Measurements from ENCODE around the gene CNTN6. TPM values are rescaled to one million over a fixed set of nuclear protein-coding genes. Genes with fewer than 3 reads are reported as not detected.

Gene CNTN6
- total and polyA plus RNA-seq, 2 experiments from 2014 or later: 0.21 TPM; not detected in 1

GRCh38 chr3:1346386-1346785 lies 253.6 kb downstream of the CNTN6 start:
- H3K27me3 ChIP-seq: no peaks in the 10 kb centered on the region
- no peaks in the 10 kb centered on the region for H3K36me3 ChIP-seq
- H3K4me1 ChIP-seq (ENCODE audit: low read depth): no peaks in the 10 kb centered on the region
- H3K4me3 ChIP-seq: no peak overlapping the region
- no peaks in the 10 kb centered on the region for H3K9me3 ChIP-seq (ENCODE audit: low read depth)
- no peak overlapping the region for H3K27ac ChIP-seq
- TF ChIP-seq CTCF (IDR thresholded peaks at IDR 0.05; ENCODE audit: low read depth, low read length): no peak
- no peak for DNase-seq (ENCODE audit: low read depth in 1 of 2, low spot score in 1 of 2)

DNA sequence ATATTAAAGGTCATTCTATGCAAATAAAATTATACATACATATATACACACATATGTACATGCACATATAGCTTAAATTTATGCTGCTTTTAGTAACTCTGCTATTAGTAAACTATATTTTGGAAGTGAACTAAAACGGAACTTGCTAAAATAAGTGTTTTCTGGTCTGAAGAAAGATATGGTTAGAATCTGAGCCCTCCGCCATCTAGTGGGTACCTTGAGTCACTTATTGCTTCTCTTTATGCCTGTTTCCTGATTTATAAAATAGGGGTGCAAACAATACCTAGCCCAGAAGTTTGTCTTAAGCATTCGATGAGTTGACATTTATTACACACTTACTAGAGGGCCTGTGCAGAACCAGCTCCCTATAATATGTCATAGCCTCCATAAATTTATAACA lies 255.7 kb downstream of the CNTN6 start:
- Histone ChIP-seq H3K4me3 (no peak overlapping the region), H3K4me1 (ENCODE audit: low read depth) (peaks cover 2% of the 10 kb centered on the region), H3K27me3 (no peaks in the 10 kb centered on the region), H3K27ac (no peak overlapping the region), H3K36me3 (no peaks in the 10 kb centered on the region), H3K9me3 (ENCODE audit: low read depth) (no peaks in the 10 kb centered on the region)
- DNase-seq (ENCODE audit: low read depth in 1 of 2, low spot score in 1 of 2): no peak
- TF ChIP-seq CTCF (IDR thresholded peaks at IDR 0.05; ENCODE audit: low read depth, low read length): no peak

DNA sequence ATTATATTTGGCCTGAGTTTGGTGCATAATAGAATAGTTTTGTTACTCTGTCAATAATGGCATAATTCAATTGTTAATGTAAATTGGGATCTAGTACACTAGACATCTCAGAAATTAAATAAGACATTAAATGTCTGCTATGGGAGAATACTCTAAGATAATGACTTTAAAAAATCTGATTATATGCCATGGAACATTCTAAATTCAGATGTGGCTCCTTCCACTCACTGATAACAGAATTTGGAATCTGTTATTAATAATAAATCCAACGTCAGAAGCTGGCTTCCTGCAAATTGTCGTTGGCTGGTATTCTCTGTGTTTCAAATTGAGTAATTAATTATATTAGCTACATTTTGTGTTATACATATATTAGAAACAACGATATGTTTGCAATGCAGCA lies 258.1 kb downstream of the CNTN6 start:
- no peak for DNase-seq (ENCODE audit: low read depth in 1 of 2, low spot score in 1 of 2)
- Histone ChIP-seq H3K4me3 (no peak overlapping the region), H3K27ac (no peak overlapping the region), H3K27me3 (no peaks in the 10 kb centered on the region), H3K4me1 (ENCODE audit: low read depth) (peaks cover 8% of the 10 kb centered on the region), H3K36me3 (no peaks in the 10 kb centered on the region), H3K9me3 (ENCODE audit: low read depth) (no peaks in the 10 kb centered on the region)
- no peak for TF ChIP-seq CTCF (IDR thresholded peaks at IDR 0.05; ENCODE audit: low read depth, low read length)

GRCh38 chr3:1355691-1356090 lies 262.9 kb downstream of the CNTN6 start:
- H3K4me1 ChIP-seq (ENCODE audit: low read depth): peaks cover 13% of the 10 kb centered on the region
- no peaks in the 10 kb centered on the region for H3K36me3 ChIP-seq
- no peak for TF ChIP-seq CTCF (IDR thresholded peaks at IDR 0.05; ENCODE audit: low read depth, low read length)
- H3K9me3 ChIP-seq (ENCODE audit: low read depth): no peaks in the 10 kb centered on the region
- H3K27me3 ChIP-seq: no peaks in the 10 kb centered on the region
- no peak for DNase-seq (ENCODE audit: low read depth in 1 of 2, low spot score in 1 of 2)
- H3K27ac ChIP-seq: no peak overlapping the region
- H3K4me3 ChIP-seq: no peak overlapping the region

GRCh38 chr3:1356101-1356500 lies 263.3 kb downstream of the CNTN6 start:
- Histone ChIP-seq H3K36me3 (no peaks in the 10 kb centered on the region), H3K27ac (no peak overlapping the region), H3K4me1 (ENCODE audit: low read depth) (peaks cover 13% of the 10 kb centered on the region), H3K9me3 (ENCODE audit: low read depth) (no peaks in the 10 kb centered on the region), H3K4me3 (no peak overlapping the region), H3K27me3 (no peaks in the 10 kb centered on the region)
- TF ChIP-seq CTCF (IDR thresholded peaks at IDR 0.05; ENCODE audit: low read depth, low read length): no peak
- DNase-seq (ENCODE audit: low read depth in 1 of 2, low spot score in 1 of 2): no peak

DNA sequence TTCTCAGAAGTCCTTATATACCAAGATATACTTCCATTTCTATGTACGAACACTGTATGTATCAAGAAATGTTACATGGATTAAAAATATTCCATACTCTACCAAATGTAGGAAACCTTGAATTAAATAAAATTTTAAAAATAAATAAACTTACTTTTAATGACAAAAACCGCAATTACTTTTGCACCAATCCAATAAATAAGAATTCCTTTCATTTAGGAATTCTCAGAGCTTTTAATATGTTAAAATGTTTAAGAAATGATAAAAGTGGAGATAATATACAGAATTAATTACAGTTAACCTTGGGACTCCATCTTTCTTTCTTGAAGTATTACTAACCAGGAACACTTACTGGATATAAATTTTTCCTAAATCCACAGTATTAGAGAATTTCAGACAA lies 272.7 kb downstream of the CNTN6 start:
- no peaks in the 10 kb centered on the region for H3K27me3 ChIP-seq
- no peak overlapping the region for H3K4me3 ChIP-seq
- no peaks in the 10 kb centered on the region for H3K9me3 ChIP-seq (ENCODE audit: low read depth)
- no peak for TF ChIP-seq CTCF (IDR thresholded peaks at IDR 0.05; ENCODE audit: low read depth, low read length)
- H3K4me1 ChIP-seq (ENCODE audit: low read depth): peaks cover 2% of the 10 kb centered on the region
- no peak for DNase-seq (ENCODE audit: low read depth in 1 of 2, low spot score in 1 of 2)
- no peak overlapping the region for H3K27ac ChIP-seq
- no peaks in the 10 kb centered on the region for H3K36me3 ChIP-seq
